H9 (cell line): Measurements from ENCODE around the gene USP17L22. TPM values are rescaled to one million over a fixed set of nuclear protein-coding genes. Genes with fewer than 3 reads are reported as not detected.
"Not testable (repeated sequence)": the region's sequence is repeated elsewhere in the genome, so short reads cannot be mapped to it uniquely, and the experiment has no call there.

Experiments
- DNase-seq: peaks from one replicate; pipeline ENCODE4 v3.0.0-alpha.2; 2017
- H2AFZ ChIP-seq: one replicate; pipeline ENCODE4 v1.6.1; 2013; ENCODE audit warnings: mild to moderate bottlenecking, low read length, control low read depth, moderate library complexity
- H2AK5ac ChIP-seq: 2 replicates; pipeline ENCODE4 v1.6.1; 2013; ENCODE audit warnings: low read length, control low read depth, mixed read lengths; ENCODE audit not compliant: insufficient read length
- H2BK120ac ChIP-seq: one replicate; pipeline ENCODE4 v1.6.1; 2013; ENCODE audit warnings: low read depth, mild to moderate bottlenecking, low read length, control low read depth, inconsistent platforms; ENCODE audit not compliant: poor library complexity, severe bottlenecking
- H2BK12ac ChIP-seq: 2 replicates; pipeline ENCODE4 v1.6.1; 2013; ENCODE audit warnings: low read length, control low read depth, mixed read lengths, low read depth; ENCODE audit not compliant: insufficient read length
- H2BK15ac ChIP-seq: 2 replicates; pipeline ENCODE4 v1.6.1; 2013; ENCODE audit warnings: low read depth, low read length, control low read depth
- H2BK20ac ChIP-seq: one replicate; pipeline ENCODE4 v1.6.1; 2013; ENCODE audit warnings: low read depth, mild to moderate bottlenecking, low read length, control low read depth, inconsistent platforms; ENCODE audit not compliant: poor library complexity, severe bottlenecking
- H2BK5ac ChIP-seq: 2 replicates; pipeline ENCODE4 v1.6.1; 2013; ENCODE audit warnings: low read length, control low read depth, mixed read lengths; ENCODE audit not compliant: insufficient read length
- H3K14ac ChIP-seq: 2 replicates; pipeline ENCODE4 v1.6.1; 2013; ENCODE audit warnings: low read length, control low read depth; ENCODE audit not compliant: insufficient read depth
- H3K18ac ChIP-seq: 2 replicates; pipeline ENCODE4 v1.6.1; 2013; ENCODE audit warnings: low read depth, mild to moderate bottlenecking, mixed read lengths, low read length, control low read depth; ENCODE audit not compliant: insufficient read length
- H3K23ac ChIP-seq: 2 replicates; pipeline ENCODE4 v1.6.1; 2013; ENCODE audit warnings: low read length, control low read depth, mixed read lengths, low read depth; ENCODE audit not compliant: insufficient read length
- H3K23me2 ChIP-seq: 2 replicates; pipeline ENCODE4 v1.6.1; 2013; ENCODE audit warnings: low read depth, mild to moderate bottlenecking, mixed read lengths, low read length, control low read depth; ENCODE audit not compliant: insufficient read length, poor library complexity, severe bottlenecking
- H3K27ac ChIP-seq: 2 replicates; pipeline ENCODE4 v1.5.1; 2013; ENCODE audit warnings: low read length, control low read depth, mixed read lengths, low read depth; ENCODE audit not compliant: insufficient read length
- H3K27me3 ChIP-seq: 2 replicates; pipeline ENCODE4 v1.6.1; 2013; ENCODE audit warnings: low read length, control low read depth, inconsistent platforms; ENCODE audit not compliant: insufficient read depth
- H3K4ac ChIP-seq: 2 replicates; pipeline ENCODE4 v1.6.1; 2013; ENCODE audit warnings: low read depth, mild to moderate bottlenecking, control low read depth, inconsistent platforms, low read length, moderate library complexity
- H3K4me1 ChIP-seq: 2 replicates; pipeline ENCODE4 v1.6.1; 2013; ENCODE audit warnings: low read length, control low read depth, inconsistent platforms; ENCODE audit not compliant: insufficient read depth
- H3K4me2 ChIP-seq: 2 replicates; pipeline ENCODE4 v1.6.1; 2013; ENCODE audit warnings: low read length, control low read depth, mixed read lengths; ENCODE audit not compliant: insufficient read length, insufficient read depth
- H3K56ac ChIP-seq: 2 replicates; pipeline ENCODE4 v1.6.1; 2013; ENCODE audit warnings: low read depth, mild to moderate bottlenecking, mixed read lengths, low read length, control low read depth; ENCODE audit not compliant: insufficient read length
- H3K79me1 ChIP-seq: 2 replicates; pipeline ENCODE4 v1.6.1; 2013; ENCODE audit warnings: low read depth, mild to moderate bottlenecking, moderate library complexity, low read length, control low read depth, inconsistent platforms; ENCODE audit not compliant: insufficient read depth, poor library complexity, severe bottlenecking
- H3K79me2 ChIP-seq: 2 replicates; pipeline ENCODE4 v1.6.1; 2013; ENCODE audit warnings: low read length, control low read depth, inconsistent platforms; ENCODE audit not compliant: insufficient read depth
- H3K9ac ChIP-seq: 2 replicates; pipeline ENCODE4 v1.6.1; 2013; ENCODE audit warnings: low read length, control low read depth, mixed read lengths; ENCODE audit not compliant: insufficient read length; ENCODE audit errors: extremely low read depth
- H3K9me3 ChIP-seq: one replicate; pipeline ENCODE4 v1.6.1; 2013; ENCODE audit warnings: low read depth, low read length, inconsistent platforms; ENCODE audit not compliant: control insufficient read depth
- H3T11ph ChIP-seq: one replicate; pipeline ENCODE4 v1.6.1; 2013; ENCODE audit warnings: mild to moderate bottlenecking, low read length, control low read depth, inconsistent platforms
- H4K20me1 ChIP-seq: one replicate; pipeline ENCODE4 v1.6.1; 2013; ENCODE audit not compliant: control insufficient read depth, insufficient read length, insufficient read depth
- H4K5ac ChIP-seq: 2 replicates; pipeline ENCODE4 v1.6.1; 2013; ENCODE audit warnings: low read depth, mild to moderate bottlenecking, mixed read lengths, low read length, control low read depth; ENCODE audit not compliant: insufficient read length
- H4K8ac ChIP-seq: replicated peaks from 2 replicates; pipeline ENCODE4 v1.6.1; 2013; ENCODE audit warnings: low read length, control low read depth, mixed read lengths, low read depth; ENCODE audit not compliant: insufficient read length
- H4K91ac ChIP-seq: 2 replicates; pipeline ENCODE4 v1.6.1; 2013; ENCODE audit warnings: low read depth, mild to moderate bottlenecking, moderate library complexity, mixed read lengths, low read length, control low read depth; ENCODE audit not compliant: insufficient read length
- H3K27ac Mint-ChIP-seq, 3 experiments: 2 replicates in 2 of 3; 3 replicates in 1 of 3; pipeline ENCODE4 v1.8.0; 2020 to 2021; ENCODE audit warnings: mixed read lengths in 3 of 3, mild to moderate bottlenecking in 1 of 3, moderate library complexity in 1 of 3
- H3K27me3 Mint-ChIP-seq: 2 replicates; pipeline ENCODE4 v1.8.0; 2021; ENCODE audit warnings: low read depth, mild to moderate bottlenecking, moderate library complexity, mixed read lengths
- H3K36me3 Mint-ChIP-seq, 3 experiments: 2 replicates in 2 of 3; 3 replicates in 1 of 3; pipeline ENCODE4 v1.8.0; 2020 to 2021; ENCODE audit warnings: low read depth in 3 of 3, mixed read lengths in 3 of 3; ENCODE audit not compliant: insufficient read depth in 1 of 3
- H3K4me1 Mint-ChIP-seq, 2 experiments: 2 replicates each; pipeline ENCODE4 v1.8.0; 2020; ENCODE audit warnings: mixed read lengths in 2 of 2
- H3K4me3 Mint-ChIP-seq, 2 experiments: 2 replicates in 1 of 2; 3 replicates in 1 of 2; pipeline ENCODE4 v1.8.0; 2020 to 2021; ENCODE audit warnings: mild to moderate bottlenecking in 2 of 2, mixed read lengths in 2 of 2, moderate library complexity in 1 of 2
- H3K9me3 Mint-ChIP-seq, 2 experiments: 2 replicates in 1 of 2; 3 replicates in 1 of 2; pipeline ENCODE4 v1.8.0; 2020; ENCODE audit warnings: mild to moderate bottlenecking in 2 of 2, mixed read lengths in 2 of 2, moderate library complexity in 1 of 2
- WGBS: extraction: QIAGEN DNeasy Blood & Tissue Kit; methylation state at CpG from one replicate; pipeline ENCODE4 v1.1.7; 2013; ENCODE audit warnings: missing lambda C conversion rate, low lambda C conversion rate, mixed read lengths; ENCODE audit not compliant: insufficient read length; ENCODE audit errors: extremely low coverage; 5-methylcytosine and 5-hydroxymethylcytosine counted together
- long read RNA-seq: library from polyadenylated mRNA; unstranded; transcript quantifications from one replicate; pipeline ENCODE4 v2.0.0, GENCODE V29; 2020
- total RNA-seq: library from RNA; stranded (reverse); gene quantifications from 2 replicates; pipeline ENCODE4 v1.2.1, GENCODE V29; 2021

Gene USP17L22, protein sequence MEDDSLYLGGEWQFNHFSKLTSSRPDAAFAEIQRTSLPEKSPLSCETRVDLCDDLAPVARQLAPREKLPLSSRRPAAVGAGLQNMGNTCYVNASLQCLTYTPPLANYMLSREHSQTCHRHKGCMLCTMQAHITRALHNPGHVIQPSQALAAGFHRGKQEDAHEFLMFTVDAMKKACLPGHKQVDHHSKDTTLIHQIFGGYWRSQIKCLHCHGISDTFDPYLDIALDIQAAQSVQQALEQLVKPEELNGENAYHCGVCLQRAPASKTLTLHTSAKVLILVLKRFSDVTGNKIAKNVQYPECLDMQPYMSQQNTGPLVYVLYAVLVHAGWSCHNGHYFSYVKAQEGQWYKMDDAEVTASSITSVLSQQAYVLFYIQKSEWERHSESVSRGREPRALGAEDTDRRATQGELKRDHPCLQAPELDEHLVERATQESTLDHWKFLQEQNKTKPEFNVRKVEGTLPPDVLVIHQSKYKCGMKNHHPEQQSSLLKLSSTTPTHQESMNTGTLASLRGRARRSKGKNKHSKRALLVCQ
- not detected in 2 replicates for total RNA-seq
- long read RNA-seq = 0 reads

DNA sequence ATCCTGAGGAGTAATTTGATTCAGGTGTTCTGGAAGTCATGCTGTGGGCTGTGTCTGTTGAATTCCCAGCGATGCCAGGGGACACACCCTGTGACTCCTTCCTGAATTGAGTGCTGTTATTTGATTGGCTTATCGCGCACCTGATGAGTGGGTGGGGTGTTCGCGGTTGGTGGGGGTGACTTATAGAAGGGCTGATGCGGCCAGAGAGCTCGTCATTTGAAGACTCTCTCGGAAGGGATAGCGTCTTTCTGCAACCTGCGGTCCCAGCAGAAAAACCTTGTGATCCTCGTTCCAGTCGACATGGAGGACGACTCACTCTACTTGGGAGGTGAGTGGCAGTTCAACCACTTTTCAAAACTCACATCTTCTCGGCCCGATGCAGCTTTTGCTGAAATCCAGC is at the start of gene USP17L22:
USP17L22 (plus strand) TSS at position 301 of the 400 bp plus-strand sequence; CDS start at position 301, 0 bp downstream.
- not testable (repeated sequence) for H3K9me3 ChIP-seq, H3K4me3 Mint-ChIP-seq, H3K4me2 ChIP-seq, H3K27ac Mint-ChIP-seq, H3K9me3 Mint-ChIP-seq, H3K14ac ChIP-seq, H3K18ac ChIP-seq, H2AK5ac ChIP-seq, H2AFZ ChIP-seq, H4K8ac ChIP-seq, H4K5ac ChIP-seq, H3K9ac ChIP-seq, H3K23me2 ChIP-seq, H4K20me1 ChIP-seq, H2BK12ac ChIP-seq, H3K27me3 ChIP-seq, H3K23ac ChIP-seq, H3K56ac ChIP-seq, H3T11ph ChIP-seq, DNase-seq, H3K27ac ChIP-seq, H2BK20ac ChIP-seq, H3K27me3 Mint-ChIP-seq, H2BK15ac ChIP-seq, H3K4me1 Mint-ChIP-seq, H2BK5ac ChIP-seq, H2BK120ac ChIP-seq, H3K79me1 ChIP-seq, H3K36me3 Mint-ChIP-seq, H3K79me2 ChIP-seq, H3K4me1 ChIP-seq, H3K4ac ChIP-seq, H4K91ac ChIP-seq
- WGBS = no CpG with 5 or more reads among the region's 15 CpGs

DNA sequence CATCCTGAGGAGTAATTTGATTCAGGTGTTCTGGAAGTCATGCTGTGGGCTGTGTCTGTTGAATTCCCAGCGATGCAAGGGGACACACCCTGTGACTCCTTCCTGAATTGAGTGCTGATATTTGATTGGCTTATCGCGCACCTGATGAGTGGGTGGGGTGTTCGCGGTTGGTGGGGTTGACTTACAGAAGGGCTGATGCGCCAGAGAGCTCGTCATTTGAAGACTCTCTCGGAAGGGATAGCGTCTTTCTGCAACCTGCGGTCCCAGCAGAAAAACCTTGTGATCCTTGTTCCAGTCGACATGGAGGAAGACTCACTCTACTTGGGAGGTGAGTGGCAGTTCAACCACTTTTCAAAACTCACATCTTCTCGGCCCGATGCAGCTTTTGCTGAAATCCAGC is 47.6 kb upstream of the USP17L22 start, which contains the start of gene USP17L12:
USP17L12 (plus strand) TSS at position 301 of the 400 bp plus-strand sequence; CDS start at position 301, 0 bp downstream.
- H2BK20ac ChIP-seq, H3K4ac ChIP-seq, H4K91ac ChIP-seq, H3K18ac ChIP-seq, H2AK5ac ChIP-seq, H4K8ac ChIP-seq, H2AFZ ChIP-seq, H3K4me1 ChIP-seq, H2BK15ac ChIP-seq, DNase-seq, H3K79me2 ChIP-seq, H3K4me1 Mint-ChIP-seq, H3K27me3 Mint-ChIP-seq, H3K4me3 Mint-ChIP-seq, H2BK12ac ChIP-seq, H3K23ac ChIP-seq, H3K56ac ChIP-seq, H3K23me2 ChIP-seq, H2BK5ac ChIP-seq, H2BK120ac ChIP-seq, H3K27me3 ChIP-seq, H3K9me3 Mint-ChIP-seq, H3K36me3 Mint-ChIP-seq, H3K14ac ChIP-seq, H4K5ac ChIP-seq, H3K9ac ChIP-seq, H3K4me2 ChIP-seq, H3K9me3 ChIP-seq, H3K27ac Mint-ChIP-seq, H3K79me1 ChIP-seq, H3K27ac ChIP-seq, H3T11ph ChIP-seq, H4K20me1 ChIP-seq: not testable (repeated sequence)
- no CpG with 5 or more reads among the region's 13 CpGs for WGBS
